Heart right ventricle (tissue), 16 donors: ENCODE measurements around the gene SESN2. TPM values are rescaled to one million over a fixed set of nuclear protein-coding genes. Genes with fewer than 3 reads are reported as not detected.
A peak's percentile ranks its signal among the peaks of the same experiment; 100 is the strongest.

Source experiments
- ATAC-seq, 8 donors: fragments of 200-7000 bp; cut with Tn5 transposase; one replicate each; pipeline ENCODE4 v1.9.1; 2020; ENCODE audit warnings: mild to moderate bottlenecking in 8 of 8, moderate library complexity in 8 of 8, moderate number of reproducible peaks in 1 of 8
- DNase-seq, 2 donors: peaks; one replicate each; pipeline ENCODE4 v3.0.0-alpha.2; 2020
- H3K27ac ChIP-seq, 10 donors: fragments of 200-600 bp; sonication (generic) in 2 of 10; one replicate each; pipeline versions ENCODE4 v1.5.0 to v1.8.0; 2020 to 2022; ENCODE audit warnings: mild to moderate bottlenecking in 3 of 10
- H3K27me3 ChIP-seq, 7 donors: fragments of 200-600 bp; one replicate each; pipeline ENCODE4 v1.8.0; 2021 to 2022; ENCODE audit warnings: mild to moderate bottlenecking in 2 of 7
- H3K36me3 ChIP-seq, 9 donors: fragments of 200-600 bp; sonication (generic) in 1 of 9; one replicate each; pipeline versions ENCODE4 v1.5.0 to v1.8.0; 2020 to 2022; ENCODE audit warnings: mild to moderate bottlenecking in 2 of 9
- H3K4me1 ChIP-seq, 9 donors: fragments of 200-600 bp; sonication (generic) in 1 of 9; one replicate each; pipeline versions ENCODE4 v1.5.0 to v1.8.0; 2020 to 2022; ENCODE audit warnings: mild to moderate bottlenecking in 4 of 9
- H3K4me3 ChIP-seq, 10 donors: fragments of 200-600 bp; sonication (generic) in 2 of 10; one replicate each; pipeline versions ENCODE4 v1.5.0 to v1.8.0; 2020 to 2022; ENCODE audit warnings: mild to moderate bottlenecking in 7 of 10, moderate library complexity in 2 of 10
- H3K9me3 ChIP-seq, 11 donors: fragments of 200-600 bp in 10 of 11; sonication (generic) in 2 of 11; one replicate each; pipeline versions ENCODE4 v1.5.0 to v1.8.0; 2013 to 2022; ENCODE audit warnings: mild to moderate bottlenecking in 2 of 11, control low read depth in 1 of 11, moderate library complexity in 1 of 11
- CTCF ChIP-seq, 9 donors: fragments of 200-600 bp; sonication (generic) in 2 of 9; IDR thresholded peaks; one replicate each; pipeline versions ENCODE4 v1.5.0 to v1.8.0; 2021 to 2022; ENCODE audit warnings: antibody characterized with exemption in 9 of 9, mild to moderate bottlenecking in 5 of 9, moderate library complexity in 1 of 9
- WGBS, 2 donors: extraction: QIAGEN DNeasy Blood & Tissue Kit; methylation state at CpG; one replicate each; pipeline ENCODE4 v1.1.7; 2013; ENCODE audit warnings: inconsistent platforms in 1 of 2; 5-methylcytosine and 5-hydroxymethylcytosine counted together
- intact Hi-C, 10 donors: fragments of 100-400 bp; cut with DNase I; formaldehyde crosslinking; loops; one replicate each; pipeline versions ENCODE4 v1.11.1 to v1.14.2; 2022
- polyA plus RNA-seq, 2 donors: library from polyadenylated mRNA; stranded (reverse); fragments of 200-250 nt; gene quantifications; one replicate each; pipeline ENCODE4 v1.2.3, GENCODE V29; 2013
- total RNA-seq, 10 donors: library from RNA; stranded (reverse); fragmentation: NEBNext Ultra II Directional in 3 of 10; extraction: Animal tissue kit (Norgen Biotek cat#: 25700) in 3 of 10; gene quantifications; one replicate each; pipeline versions ENCODE4 v1.2.1 to v1.2.4, GENCODE V29; 2021 to 2023
- donor health status: Arrhythmogenic right ventricular cardiomyopathy.
- donor health status: ischemic (EF 13 %, LVEDD 7.1; RV severe dilation, severe dysfunction).
- donor health status: healthy with polysubstance abuse.
- donor health status: DM: no; HTN: yes; CAD: no.
- donor health status: DM: no; HTN: no; CAD: no.
- donor health status: ischemic (EF 25% LVEDD 6.9; RV normal size, moderate dysfunction).
- donor health status: ischemic (EF 25% LVEDD 5.7; RV mildly dilated, moderate dysfunction).
- donor health status: healthy.
- donor health status: DM: yes; HTN: yes; CAD: no.
- donor health status: Ischemic cardiomyopathy.
- donor health status: ischemic (EF 35%, LVEDD 5.7; RV mildly dilated, moderate dysfunction).
- donor health status: nonischemic (EF 11% LVEDD 7.7; RV severe dilation, severe dysfunction).
- donor health status: DM: yes; HTN: yes; CAD: no.
- donor health status: PGD.
- donor health status: ischemic (EF 29% LVEDD 5.4; RV normal size, mild dysfunction).
- donor health status: nonischemic (EF 23%, LVEDD 6.1; RV moderate dilation, normal function).

Gene SESN2
- total and polyA plus RNA-seq, 12 donors, result 1.9 to 7.9 (median 3.6) TPM

DNA sequence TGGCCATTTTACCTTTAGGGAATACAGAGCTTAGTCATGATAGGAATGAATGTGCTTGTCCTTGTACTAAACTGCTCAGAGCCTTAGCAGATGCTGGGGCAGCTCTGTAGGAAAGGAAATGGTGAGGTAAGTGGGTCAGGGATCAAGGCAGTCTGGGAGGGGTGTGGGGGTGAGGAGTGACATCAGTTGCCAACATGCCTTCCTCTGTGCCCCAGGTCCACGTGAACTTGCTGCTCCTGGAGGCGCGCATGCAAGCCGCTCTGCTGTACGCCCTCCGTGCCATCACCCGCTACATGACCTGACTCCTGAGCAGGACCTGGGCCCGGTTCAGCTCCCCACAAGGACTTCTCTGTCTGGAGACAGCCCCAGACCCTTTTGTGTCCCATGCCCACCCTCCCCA, 21.2 kb downstream of the SESN2 start:
- intact Hi-C loops, result no loop called here
- WGBS, 2 donors, result 86 to 87% methylated on average over 8 of the region's 8 CpGs

DNA sequence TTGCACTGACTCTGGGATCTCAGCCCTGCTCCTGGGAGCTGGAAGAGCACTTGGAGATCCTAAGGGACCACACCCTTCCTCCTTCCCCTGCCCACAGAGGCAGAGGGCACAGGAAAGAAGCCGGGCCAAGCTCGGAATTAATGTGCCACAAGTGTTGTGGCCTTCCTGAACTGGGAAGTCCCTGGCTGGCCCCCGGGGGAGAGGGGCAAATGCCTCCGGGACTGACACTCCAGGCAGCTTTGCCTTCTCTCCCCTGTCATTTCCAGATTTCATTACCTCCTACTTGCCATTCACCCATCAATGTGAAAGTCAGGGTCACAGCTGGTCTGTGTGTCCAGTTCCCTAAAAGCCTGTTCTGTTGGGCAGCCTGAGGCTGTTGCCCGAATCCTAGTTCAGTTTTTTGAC, 21.7 kb downstream of the SESN2 start:
- peaks cover 0 to 30% (median 0%) of the 10 kb centered on the region in 9 donors for H3K4me1 ChIP-seq
- 59 to 66% methylated on average over 5 of the region's 5 CpGs for WGBS, 2 donors
- ATAC-seq (peak in 4 of 8 donors; percentile 14 to 55 (median 28)), DNase-seq (no peak)
- H3K9me3 ChIP-seq, result no peaks in the 10 kb centered on the region
- no peak for TF ChIP-seq CTCF (IDR thresholded peaks at IDR 0.05)
- intact Hi-C loops, result no loop called here
- peak overlapping the region in 4 of 10 donors; percentile 9 to 64 (median 50) for H3K27ac ChIP-seq
- no peaks in the 10 kb centered on the region for H3K27me3 ChIP-seq
- H3K4me3 ChIP-seq, result no peak overlapping the region
- H3K36me3 ChIP-seq, result peaks cover 0 to 72% (median 28%) of the 10 kb centered on the region in 9 donors

More for the DNA sequence above, 21.2 kb downstream of the SESN2 start:
- H3K27ac ChIP-seq, result peak overlapping the region in 4 of 10 donors; percentile 9 to 64 (median 50)
- no peaks in the 10 kb centered on the region for H3K27me3 ChIP-seq
- H3K4me3 ChIP-seq, result no peak overlapping the region
- no peak for TF ChIP-seq CTCF (IDR thresholded peaks at IDR 0.05)
- H3K4me1 ChIP-seq, result peaks cover 0 to 30% (median 0%) of the 10 kb centered on the region in 9 donors
- no peak for DNase-seq
- no peaks in the 10 kb centered on the region for H3K9me3 ChIP-seq
- ATAC-seq, result peak in 5 of 8 donors; percentile 24 to 54 (median 28)
- peaks cover 0 to 77% (median 33%) of the 10 kb centered on the region in 9 donors for H3K36me3 ChIP-seq

- Histone ChIP-seq H3K4me3 (no peak overlapping the region), H3K4me1 (peaks cover 0 to 30% (median 0%) of the 10 kb centered on the region in 9 donors), H3K36me3 (peaks cover 0 to 65% (median 25%) of the 10 kb centered on the region in 9 donors), H3K9me3 (no peaks in the 10 kb centered on the region), H3K27me3 (no peaks in the 10 kb centered on the region), H3K27ac (peak overlapping the region in 2 of 10 donors; percentile 53 to 64)
- DNase-seq, result no peak
- intact Hi-C loops, result no loop called here
- WGBS, 2 donors, result 91 to 92% methylated on average over 14 of the region's 14 CpGs
- TF ChIP-seq CTCF (IDR thresholded peaks at IDR 0.05), result no peak
- peak in 1 of 8 donors; percentile 23 for ATAC-seq
Observed at GRCh38 chr1:28281608-28282425, 22.5 kb downstream of the SESN2 start.

- ATAC-seq, result peak in 1 of 8 donors; percentile 42
- peaks cover 0 to 30% (median 0%) of the 10 kb centered on the region in 9 donors for H3K4me1 ChIP-seq
- intact Hi-C loops, result no loop called here
- TF ChIP-seq CTCF (IDR thresholded peaks at IDR 0.05), result no peak
- H3K4me3 ChIP-seq, result no peak overlapping the region
- no peak for DNase-seq
- peaks cover 0 to 56% (median 19%) of the 10 kb centered on the region in 9 donors for H3K36me3 ChIP-seq
- WGBS, 2 donors, result 82 to 86% methylated on average over 14 of the region's 14 CpGs
- no peaks in the 10 kb centered on the region for H3K27me3 ChIP-seq
- H3K27ac ChIP-seq, result peak overlapping the region in 1 of 10 donors; percentile 43
- no peaks in the 10 kb centered on the region for H3K9me3 ChIP-seq
Observed at GRCh38 chr1:28282426-28283407, 23.4 kb downstream of the SESN2 start.
